ENCODE data around the gene WDR89.
"Not testable (repeated sequence)": the region's sequence is repeated elsewhere in the genome, so short reads cannot be mapped to it uniquely, and the experiment has no call there.

The WDR89 gene

GRCh38 chr14:63652406-63652805, 10.7 kb upstream of the WDR89 start:
- no peak for DNase-seq

- DNase-seq = no peak
These were observed 8.7 kb upstream of the WDR89 start for GRCh38 chr14:63650256-63650952.

- DNase-seq = no peak
These were observed 6.2 kb upstream of the WDR89 start for GRCh38 chr14:63647696-63648410.

- DNase-seq = no peak
These were observed 3.1 kb upstream of the WDR89 start for GRCh38 chr14:63644741-63645140.

- DNase-seq = peak in 1 of 2 experiments; percentile 61
These were observed 1.1 kb upstream of the WDR89 start for GRCh38 chr14:63642656-63643382.

- DNase-seq = peak; percentile 89 to 95
These were observed 549 bp upstream of the WDR89 start for GRCh38 chr14:63642229-63642611.

GRCh38 chr14:63638493-63638892, 3.2 kb downstream of the WDR89 start:
- no peak for DNase-seq

GRCh38 chr14:63636094-63636635, 5.5 kb downstream of the WDR89 start:
- not testable (repeated sequence) for DNase-seq

- no peak for DNase-seq
These were observed 7.9 kb downstream of the WDR89 start for GRCh38 chr14:63633801-63634200.

- no peak for DNase-seq
These were observed 8.6 kb downstream of the WDR89 start for GRCh38 chr14:63632932-63633514.

GRCh38 chr14:63624701-63625100, 17.0 kb downstream of the WDR89 start:
- no peak for DNase-seq

GRCh38 chr14:63624203-63624602, 17.5 kb downstream of the WDR89 start:
- no peak for DNase-seq

GRCh38 chr14:63621975-63622374, 19.7 kb downstream of the WDR89 start:
- not testable (repeated sequence) for DNase-seq

- DNase-seq = no peak
These were observed 25.7 kb downstream of the WDR89 start for GRCh38 chr14:63616015-63616414.

GRCh38 chr14:63614679-63615363, 26.9 kb downstream of the WDR89 start:
- DNase-seq = no peak

- no peak for DNase-seq
These were observed 30.6 kb downstream of the WDR89 start for GRCh38 chr14:63611078-63611477.

GRCh38 chr14:63605041-63605532, 36.6 kb downstream of the WDR89 start:
- no peak for DNase-seq

GRCh38 chr14:63604626-63605025, 37.0 kb downstream of the WDR89 start:
- no peak for DNase-seq

- no peak for DNase-seq
These were observed 37.9 kb downstream of the WDR89 start for GRCh38 chr14:63603749-63604277.

GRCh38 chr14:63598807-63599206, 42.9 kb downstream of the WDR89 start:
- no peak for DNase-seq

GRCh38 chr14:63596998-63597658, 44.5 kb downstream of the WDR89 start:
- DNase-seq = no peak

All from cerebellar nuclear complex (tissue), 1 donor.